ENCODE results near the gene MRPL14. TPM values are rescaled to one million over a fixed set of nuclear protein-coding genes. Genes with fewer than 3 reads are reported as not detected.

Gene MRPL14
- polyA plus RNA-seq, 2 donors = 31.9 to 63.8 TPM

DNA sequence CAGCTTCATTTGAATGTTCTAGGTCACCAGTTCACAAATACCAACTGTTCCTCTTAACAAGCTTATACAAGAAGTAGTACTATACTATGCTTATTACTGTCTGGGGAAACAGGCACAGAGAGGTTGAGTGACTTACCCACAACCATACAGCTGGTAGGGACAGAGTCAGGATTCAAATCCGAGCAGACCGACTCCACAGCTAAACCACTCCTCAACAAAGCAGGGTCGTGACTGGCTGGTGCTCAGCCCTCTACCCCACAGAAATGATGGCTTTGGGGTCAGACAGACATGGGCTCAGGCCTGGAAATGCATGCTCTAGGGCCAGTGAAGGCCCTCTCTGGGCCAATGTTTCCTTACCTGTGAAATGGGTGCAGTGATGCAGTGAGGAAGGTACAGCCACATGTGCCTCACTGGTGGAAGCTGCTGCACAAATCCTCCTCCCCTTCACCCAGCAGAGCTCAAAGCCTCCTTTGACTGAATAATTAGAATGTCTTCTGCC, 63.6 kb downstream of the MRPL14 start:
- H3K4me3 ChIP-seq (ENCODE audit: low read depth in 1 of 2, low read length in 2 of 2) = no peak overlapping the region
- no peaks in the 10 kb centered on the region for H3K27me3 ChIP-seq (ENCODE audit: control insufficient read depth in 1 of 2, insufficient read depth in 2 of 2, low read length in 2 of 2)
- WGBS, 2 donors = 78 to 79% methylated on average over 3 of the region's 3 CpGs
- H3K9me3 ChIP-seq (ENCODE audit: control insufficient read depth in 2 of 2, insufficient read depth in 1 of 2, low read depth in 1 of 2, low read length in 1 of 2) = no peaks in the 10 kb centered on the region
- no peaks in the 10 kb centered on the region for H3K36me3 ChIP-seq (ENCODE audit: control insufficient read depth in 2 of 2, insufficient read depth in 2 of 2, low read length in 1 of 2)
- H3K27ac ChIP-seq (ENCODE audit: low read depth in 2 of 2, low read length in 1 of 2) = no peak overlapping the region
- H3K4me1 ChIP-seq (ENCODE audit: control insufficient read depth in 2 of 2, insufficient read depth in 2 of 2, low read length in 1 of 2) = peaks cover 9 to 31% of the 10 kb centered on the region in 2 donors

Other genes with a start within 250 kb of the MRPL14 start
- 10 to 100 TPM; 21.6 to 37.9 TPM for gene TMEM63B, start 102 bp upstream of the MRPL14 start, polyA plus RNA-seq
- gene CAPN11, start 31.4 kb upstream of the MRPL14 start, polyA plus RNA-seq = under 1 TPM; 0.19 to 0.29 TPM
- gene MYMX, start 89.5 kb upstream of the MRPL14 start, polyA plus RNA-seq = under 1 TPM in 1 of 2 donors, not detected in 1; 0.05 TPM
- gene SLC29A1, start 96.1 kb upstream of the MRPL14 start, polyA plus RNA-seq = 10 to 100 TPM; 11.6 to 18.5 TPM
- 100 to 1,000 TPM; 129 to 403 TPM for gene HSP90AB1, start 119.6 kb upstream of the MRPL14 start, polyA plus RNA-seq
- gene SLC35B2, start 130.1 kb upstream of the MRPL14 start, polyA plus RNA-seq = 10 to 100 TPM in 1 of 2 donors, 1 to 10 TPM in 1; 4.3 to 13.0 TPM
- 1 to 10 TPM; 3.8 to 8.1 TPM for gene NFKBIE, start 138.1 kb upstream of the MRPL14 start, polyA plus RNA-seq
- under 1 TPM in 1 of 2 donors, not detected in 1; 0.06 TPM for gene TMEM151B, start 143.0 kb upstream of the MRPL14 start, polyA plus RNA-seq
- 1 to 10 TPM; 7.0 to 8.5 TPM for gene AARS2, start 185.9 kb upstream of the MRPL14 start, polyA plus RNA-seq
- gene SPATS1, start 215.2 kb upstream of the MRPL14 start, polyA plus RNA-seq = not detected

All from esophagus (tissue), 2 donors.